RWPE2 (cell line): ENCODE results near the gene WDR86.

Experiments
- ATAC-seq: fragments of 200-7000 bp; cut with Tn5 transposase; 3 replicates; pipeline ENCODE4 v1.9.1; 2021; ENCODE audit warnings: low read depth
- DNase-seq: peaks from one replicate; pipeline ENCODE4 v3.0.0-alpha.2; 2020; ENCODE audit warnings: low spot score
- H3K27ac ChIP-seq: fragments of 450-650 bp; 2 replicates; pipeline ENCODE4 v1.5.1; 2017; ENCODE audit warnings: mild to moderate bottlenecking; ENCODE audit not compliant: poor library complexity, severe bottlenecking
- H3K27me3 ChIP-seq: fragments of 250-450 bp; sonication (Bioruptor Pico); 2 replicates; pipeline ENCODE4 v1.5.1; 2021; ENCODE audit warnings: mild to moderate bottlenecking, moderate library complexity; ENCODE audit not compliant: insufficient read depth, poor library complexity, severe bottlenecking
- H3K36me3 ChIP-seq: fragments of 250-450 bp; sonication (Bioruptor Pico); 2 replicates; pipeline ENCODE4 v1.5.1; 2020; ENCODE audit warnings: low read depth, mild to moderate bottlenecking, moderate library complexity
- H3K4me1 ChIP-seq: fragments of 250-450 bp; sonication (Bioruptor Pico); 2 replicates; pipeline ENCODE4 v1.5.1; 2021; ENCODE audit warnings: mild to moderate bottlenecking, moderate library complexity; ENCODE audit not compliant: insufficient read depth, poor library complexity, severe bottlenecking
- H3K4me3 ChIP-seq: fragments of 250-450 bp; sonication (Bioruptor Pico); 2 replicates; pipeline ENCODE4 v1.5.1; 2021; ENCODE audit warnings: mild to moderate bottlenecking, moderate library complexity; ENCODE audit not compliant: severe bottlenecking
- H3K9me3 ChIP-seq: fragments of 250-450 bp; sonication (Bioruptor Pico); 2 replicates; pipeline ENCODE4 v1.5.1; 2021; ENCODE audit warnings: mild to moderate bottlenecking, moderate library complexity; ENCODE audit not compliant: severe bottlenecking
- CTCF ChIP-seq: fragments of 450-650 bp; IDR thresholded peaks from one replicate; pipeline ENCODE4 v1.5.1; 2017; ENCODE audit warnings: mild to moderate bottlenecking, moderate library complexity; ENCODE audit not compliant: poor library complexity, severe bottlenecking

Gene WDR86

GRCh38 chr7:151342811-151343210, 67.0 kb downstream of the WDR86 start:
- ATAC-seq (no peak), DNase-seq (no peak)
- H3K27ac ChIP-seq: no peak overlapping the region
- no peaks in the 10 kb centered on the region for H3K27me3 ChIP-seq
- no peaks in the 10 kb centered on the region for H3K4me1 ChIP-seq
- no peak for TF ChIP-seq CTCF
- H3K9me3 ChIP-seq: no peaks in the 10 kb centered on the region
- H3K4me3 ChIP-seq: peak overlapping the region; percentile 70
- peaks cover 31% of the 10 kb centered on the region for H3K36me3 ChIP-seq

- ATAC-seq: no peak
- H3K4me1 ChIP-seq: no peaks in the 10 kb centered on the region
Measured at GRCh38 chr7:151342102-151342646, 67.7 kb downstream of the WDR86 start.

GRCh38 chr7:151341357-151342101, 68.3 kb downstream of the WDR86 start, which contains the start of gene NUB1:
Gene NUB1 (plus strand): TSS chr7:151341812. CDS start chr7:151345350, 3,538 bp downstream.
- peaks cover 23% of the 10 kb centered on the region for H3K36me3 ChIP-seq
- no peak for TF ChIP-seq CTCF
- H3K27ac ChIP-seq: peak within 1 kb of the TSS; percentile 1
- ATAC-seq (peak; percentile 86), DNase-seq (peak; percentile 86)
- H3K9me3 ChIP-seq: no peaks in the 10 kb centered on the region
- H3K4me1 ChIP-seq: no peaks in the 10 kb centered on the region
- peak within 1 kb of the TSS; percentile 70 for H3K4me3 ChIP-seq
- H3K27me3 ChIP-seq: no peaks in the 10 kb centered on the region

More at GRCh38 chr7:151342102-151342646, 67.7 kb downstream of the WDR86 start:
- Histone ChIP-seq H3K9me3 (no peaks in the 10 kb centered on the region), H3K27ac (peak overlapping the region; percentile 1), H3K36me3 (peaks cover 25% of the 10 kb centered on the region), H3K27me3 (no peaks in the 10 kb centered on the region), H3K4me3 (peak overlapping the region; percentile 70)
- TF ChIP-seq CTCF: no peak
- no peak for DNase-seq

- H3K4me1 ChIP-seq: no peaks in the 10 kb centered on the region
- no peaks in the 10 kb centered on the region for H3K9me3 ChIP-seq
- ATAC-seq (no peak; the same call in 2 of the 3 replicates), DNase-seq (no peak)
- no peak for TF ChIP-seq CTCF
- no peak overlapping the region for H3K27ac ChIP-seq
- peaks cover 16% of the 10 kb centered on the region for H3K36me3 ChIP-seq
- H3K27me3 ChIP-seq: no peaks in the 10 kb centered on the region
- peak overlapping the region; percentile 70 for H3K4me3 ChIP-seq
Measured at GRCh38 chr7:151340794-151341356, 69.0 kb downstream of the WDR86 start.
